AML-193 (cell line): ENCODE results near the gene CTAGE1.
"Not testable (repeated sequence)": the region's sequence is repeated elsewhere in the genome, so short reads cannot be mapped to it uniquely, and the experiment has no call there.

ENCODE experiments used
- DNase-seq, 2 experiments: peaks; one replicate each; lab custom pipeline; 2025; lab: John Stamatoyannopoulos, UW

CTAGE1 gene

DNA sequence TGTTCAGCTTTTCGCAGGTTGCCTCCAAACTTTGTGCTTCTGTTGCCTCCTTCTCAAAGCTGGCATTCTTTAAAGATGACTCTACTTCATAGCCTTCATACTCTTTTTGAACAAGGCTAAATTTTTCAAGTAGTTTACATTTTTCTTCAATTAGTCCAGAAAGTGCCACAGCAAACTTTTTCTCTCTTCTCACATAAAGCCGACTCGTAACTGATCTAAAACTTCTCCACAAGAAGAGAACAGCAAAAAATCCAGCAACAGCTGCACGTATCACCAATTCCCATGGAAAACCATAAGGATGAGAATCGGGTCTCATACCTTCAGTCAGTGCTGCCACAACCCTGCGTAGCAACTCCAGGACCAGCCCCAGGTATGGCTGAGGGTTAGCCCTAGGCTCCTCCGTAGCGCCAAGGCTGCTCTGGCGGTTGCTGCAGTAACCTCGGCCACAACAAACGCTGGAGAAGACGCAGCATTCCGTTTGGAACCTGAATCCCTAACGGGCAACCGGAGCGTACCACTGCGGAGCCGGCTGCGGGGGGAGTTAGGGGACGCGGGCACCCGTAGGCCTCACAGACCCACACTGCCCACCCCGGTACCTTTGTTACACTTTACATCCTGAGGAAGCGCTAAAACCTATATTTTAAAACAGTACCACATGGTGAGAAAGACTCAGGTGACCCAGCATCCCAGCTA, at the start of gene CTAGE1:
Gene CTAGE1 (minus strand): TSS at position 420 of the 693 bp plus-strand sequence. CDS start 104 bp downstream, at position 316.
- DNase-seq, result no peak

DNA sequence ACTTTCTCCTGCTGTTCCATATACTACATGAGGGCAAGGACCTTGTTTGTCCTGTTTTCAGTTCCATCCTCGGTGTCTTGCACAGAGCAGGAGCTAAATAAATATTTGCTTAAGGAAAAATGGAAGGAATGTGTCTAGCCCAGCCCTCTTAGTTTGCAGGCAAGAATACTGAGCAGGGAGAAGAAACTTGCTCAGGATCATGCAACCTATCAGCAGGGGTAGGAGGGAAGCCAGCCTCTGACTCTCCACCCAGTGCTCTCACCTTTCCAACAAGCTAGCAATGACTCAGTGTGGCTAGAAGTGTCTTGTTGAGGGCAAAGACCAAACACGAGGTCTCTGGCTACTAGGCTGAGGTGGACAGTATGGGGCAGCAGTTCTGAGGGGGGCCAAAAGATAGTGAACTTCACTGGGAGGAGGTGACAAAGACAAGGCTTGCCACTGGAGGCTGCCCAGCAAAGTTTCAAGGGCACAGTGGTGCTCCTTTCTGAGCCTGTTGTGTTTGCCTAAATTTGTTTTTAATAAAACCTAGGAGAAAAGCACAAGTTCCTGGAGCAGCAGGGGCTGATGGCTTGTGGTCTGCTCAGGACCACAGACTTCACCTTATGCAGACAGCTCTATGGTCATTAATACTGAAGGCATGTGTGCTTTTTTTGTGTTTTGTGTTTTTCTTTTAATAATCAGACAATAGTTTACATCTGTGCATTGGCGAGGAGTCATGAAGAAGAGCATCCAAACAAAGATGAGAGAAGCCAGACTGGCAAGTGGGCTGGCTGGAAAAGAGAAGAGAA, 49.1 kb upstream of the CTAGE1 start:
- DNase-seq, result no peak

GRCh38 chr18:22465859-22466457, 48.2 kb upstream of the CTAGE1 start:
- no peak for DNase-seq

DNA sequence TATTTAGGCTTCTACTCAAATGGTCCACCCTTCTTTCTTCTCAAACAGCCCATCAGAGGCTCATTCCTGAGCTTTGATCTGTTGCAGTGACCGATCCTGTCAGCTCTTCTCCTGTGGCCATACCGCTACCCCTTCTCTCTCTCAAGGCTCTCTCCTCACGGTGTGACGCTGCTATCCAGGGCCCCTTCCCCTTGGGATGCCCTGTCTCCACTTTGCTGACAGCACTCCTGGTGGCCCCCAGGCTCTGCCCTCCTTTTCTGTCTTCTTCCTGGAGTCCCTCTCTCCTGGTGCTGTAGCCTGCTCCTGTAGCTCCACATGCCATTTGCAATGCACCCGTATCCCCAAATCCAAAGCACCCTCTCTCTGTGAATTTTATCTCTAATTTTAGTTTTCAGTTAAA, 45.4 kb upstream of the CTAGE1 start:
- no peak for DNase-seq

DNA sequence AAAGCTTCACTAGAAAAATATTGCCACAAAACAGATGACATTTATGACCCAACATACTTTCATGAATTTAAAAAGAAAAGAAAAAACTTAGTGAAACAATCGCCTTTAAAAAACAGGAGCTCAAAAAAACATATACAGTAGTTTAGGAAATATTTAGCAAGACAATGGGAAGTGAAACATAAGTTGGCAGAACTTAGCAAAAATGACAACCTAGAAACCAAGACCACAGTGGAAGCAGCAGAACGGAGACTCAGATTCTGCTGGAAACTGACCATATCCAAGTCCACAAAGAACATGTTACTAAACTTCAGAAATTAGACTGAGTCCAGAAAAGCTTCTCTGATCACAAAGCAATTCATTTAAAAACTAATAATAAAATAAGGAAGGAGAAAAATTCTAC, 41.8 kb upstream of the CTAGE1 start:
- no peak for DNase-seq

DNA sequence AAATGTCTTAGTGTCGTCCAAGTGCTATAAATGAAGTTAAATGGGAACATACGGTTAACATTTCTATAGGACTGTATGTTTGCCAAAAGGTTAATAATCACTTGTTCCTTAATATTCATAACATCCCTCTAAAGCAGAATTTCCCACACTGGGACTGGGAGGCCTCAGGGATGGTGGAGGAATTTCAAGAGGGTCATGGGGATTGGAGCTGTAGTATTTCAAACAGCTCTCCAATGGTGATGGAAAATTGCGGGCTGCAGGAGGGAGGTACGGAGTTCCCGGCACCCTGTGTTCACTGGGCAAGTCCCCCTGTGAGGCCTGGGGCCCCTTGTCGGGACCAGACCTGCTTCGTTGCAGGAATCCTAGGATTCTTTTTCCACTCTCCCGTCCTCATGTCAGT, 39.8 kb upstream of the CTAGE1 start:
- DNase-seq, result no peak

GRCh38 chr18:22456547-22456946, 38.8 kb upstream of the CTAGE1 start:
- no peak for DNase-seq

DNA sequence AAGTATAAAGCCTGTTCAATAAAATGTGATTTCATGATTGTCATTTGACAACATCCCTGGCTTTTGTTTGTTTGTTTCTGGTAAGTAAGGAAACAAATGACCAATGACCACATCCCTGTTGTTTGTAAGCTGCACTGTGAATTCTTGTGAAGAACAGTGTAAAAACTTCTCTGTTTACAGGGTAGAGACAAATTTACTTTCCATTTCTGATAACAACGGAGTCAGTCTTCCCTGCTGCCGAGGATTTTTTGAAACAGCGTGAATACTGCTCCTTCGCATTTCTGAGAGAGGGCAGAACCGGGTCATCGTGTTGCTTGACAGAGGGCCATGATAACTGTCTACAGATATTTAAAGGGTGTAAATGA, 38.4 kb upstream of the CTAGE1 start:
- DNase-seq, result no peak

DNA sequence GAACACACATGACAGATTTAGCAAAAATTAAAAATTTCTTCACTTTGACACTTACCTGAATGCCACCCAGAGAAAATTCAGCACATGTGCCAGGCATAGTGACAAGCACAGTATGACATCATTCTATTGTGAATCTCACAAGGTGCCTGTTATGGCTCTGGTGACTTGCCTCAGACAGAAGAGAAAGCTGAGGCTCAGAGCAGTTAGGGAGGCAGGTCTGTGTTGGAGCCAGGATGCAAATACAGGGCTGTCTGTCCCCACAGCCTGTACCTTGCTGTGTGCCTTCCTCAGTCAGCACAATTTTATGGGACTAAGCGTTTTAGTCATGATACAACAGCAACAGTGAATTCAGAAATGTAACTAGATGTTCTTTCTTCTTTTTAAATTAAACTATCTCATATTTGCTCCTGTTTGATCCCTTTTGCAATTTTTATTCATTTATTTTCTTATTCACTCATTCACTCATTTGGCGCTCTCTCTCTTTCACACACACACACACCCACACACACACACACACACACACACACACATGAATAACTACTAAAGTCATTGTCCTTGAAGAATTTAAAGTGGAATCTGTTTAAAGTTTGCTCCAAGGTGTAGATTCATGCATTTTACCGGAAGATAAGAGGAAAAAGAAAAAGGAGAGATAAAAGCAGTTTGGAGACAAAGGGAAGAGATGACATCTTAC, 37.9 kb upstream of the CTAGE1 start:
- DNase-seq, result no peak

DNA sequence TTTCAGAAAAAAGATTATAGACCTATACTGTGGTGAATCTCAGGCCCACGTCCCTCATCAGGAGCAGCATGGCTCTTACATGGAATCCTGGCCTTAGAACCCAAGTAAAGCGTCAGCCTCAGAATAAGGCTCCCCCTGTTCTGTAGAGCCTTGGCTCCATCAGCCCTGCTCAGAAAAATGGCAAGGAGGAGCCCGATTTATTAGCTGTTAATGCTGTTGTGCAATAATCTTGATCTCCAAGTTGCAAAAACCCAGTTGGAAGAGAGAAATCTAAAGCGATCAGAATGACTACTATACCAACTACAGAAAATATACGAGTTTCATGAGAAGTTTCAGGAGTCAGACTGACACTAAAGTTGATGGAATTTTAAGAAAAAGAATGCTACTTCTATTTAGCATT, 35.6 kb upstream of the CTAGE1 start:
- no peak for DNase-seq

DNA sequence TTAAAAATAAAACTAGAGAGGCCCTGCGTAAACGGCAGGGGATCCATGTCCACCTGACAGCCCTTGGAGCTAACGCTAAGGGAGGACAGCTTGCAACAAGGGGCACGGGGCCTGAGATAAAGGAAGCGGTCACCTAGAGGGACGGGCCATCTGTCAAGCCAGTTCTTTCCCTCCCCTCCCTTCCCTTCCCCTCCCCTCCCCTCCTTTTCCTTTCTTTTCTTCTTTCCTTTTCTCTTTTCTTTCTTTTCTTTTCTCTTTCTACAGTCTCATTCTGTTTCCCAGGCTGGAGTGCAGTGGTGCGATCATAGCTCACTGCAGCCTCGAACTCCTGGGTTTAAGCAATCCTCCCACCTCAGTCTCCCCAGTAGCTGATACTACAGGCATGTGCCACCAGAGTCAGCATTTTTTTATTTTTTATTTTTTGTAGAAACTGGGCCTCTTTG, 34.5 kb upstream of the CTAGE1 start:
- DNase-seq, result no peak

DNA sequence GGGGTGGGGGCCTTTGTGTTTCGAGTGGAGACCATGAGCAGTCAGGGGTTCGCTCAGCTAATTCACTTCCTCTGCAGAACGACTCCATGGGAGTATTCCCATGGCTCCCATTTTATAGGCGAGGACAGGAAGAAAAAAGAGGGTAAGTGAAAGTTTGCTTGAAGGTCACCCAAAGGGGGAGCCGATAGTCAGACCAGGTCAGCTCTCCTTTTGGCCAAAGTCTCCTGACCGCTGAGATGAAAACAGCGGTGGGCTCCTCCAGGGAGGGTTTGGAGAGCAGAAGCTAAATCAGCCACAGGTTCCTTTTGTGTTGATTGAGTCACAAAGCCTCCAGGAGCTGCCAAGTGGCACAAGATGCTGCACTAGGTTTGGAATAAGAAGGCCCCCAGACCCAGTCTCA, 34.1 kb upstream of the CTAGE1 start:
- no peak for DNase-seq

DNA sequence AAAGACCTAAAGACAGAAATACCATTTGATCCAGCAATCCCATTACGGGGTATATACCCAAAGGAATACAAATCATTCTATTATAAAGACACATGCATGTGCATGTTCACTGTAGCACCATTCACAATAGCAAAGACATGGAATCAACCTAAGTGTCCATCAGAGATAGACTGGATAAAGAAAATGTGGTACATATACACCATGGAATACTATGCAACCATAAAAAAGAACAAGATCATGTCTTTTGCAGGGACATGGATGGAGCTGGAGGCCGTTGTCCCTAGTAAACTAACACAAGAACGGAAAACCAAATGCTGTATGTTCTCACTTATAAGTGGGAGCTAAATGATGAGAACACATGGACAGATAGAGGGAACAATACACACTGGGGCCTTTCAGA, 33.1 kb upstream of the CTAGE1 start:
- DNase-seq, result not testable (repeated sequence)

DNA sequence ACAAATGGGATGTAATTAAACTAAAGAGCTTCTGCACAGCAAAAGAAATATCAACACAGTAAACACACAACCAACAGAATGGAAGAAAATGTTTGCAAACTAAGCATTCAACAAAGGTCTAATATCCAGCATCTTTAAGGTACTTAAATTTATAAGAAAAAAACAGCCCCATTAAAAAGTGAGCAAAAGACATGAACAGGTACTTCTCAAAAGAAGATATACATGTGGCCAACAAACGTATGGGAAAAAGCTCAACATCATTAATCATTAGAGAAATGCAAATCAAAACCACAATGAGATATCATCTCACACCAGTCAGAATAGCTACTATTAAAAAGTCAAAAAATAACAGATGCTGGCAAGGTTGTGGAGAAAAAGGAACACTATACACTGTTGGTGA, 32.6 kb upstream of the CTAGE1 start:
- DNase-seq, result not testable (repeated sequence)

GRCh38 chr18:22449753-22450152, 32.0 kb upstream of the CTAGE1 start:
- DNase-seq, result not testable (repeated sequence)

- no peak for DNase-seq
Measured at GRCh38 chr18:22448238-22448637, 30.5 kb upstream of the CTAGE1 start.

- DNase-seq, result no peak
Measured at GRCh38 chr18:22447792-22448191, 30.1 kb upstream of the CTAGE1 start.

DNA sequence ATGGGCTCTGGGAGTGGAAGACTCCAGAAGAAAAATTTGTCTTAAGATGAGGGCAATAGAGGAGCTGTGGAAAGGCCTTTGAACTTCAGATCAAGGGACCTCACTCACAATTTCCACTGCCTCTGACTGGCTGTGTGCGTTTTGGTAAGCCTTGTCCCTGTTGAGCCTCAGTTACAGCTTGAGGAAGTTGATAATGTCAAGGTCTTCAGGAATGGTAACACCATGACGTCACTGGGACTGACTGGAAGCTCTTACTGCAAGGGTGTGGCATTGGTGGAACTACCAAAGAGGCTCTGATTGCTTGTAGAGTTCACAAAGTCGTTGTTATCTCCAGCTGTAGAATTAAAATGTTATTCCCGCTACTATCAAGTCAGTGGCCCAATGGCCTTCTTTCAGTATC, 29.2 kb upstream of the CTAGE1 start:
- no peak for DNase-seq

GRCh38 chr18:22446325-22446724, 28.6 kb upstream of the CTAGE1 start:
- no peak for DNase-seq

GRCh38 chr18:22441638-22442037, 23.9 kb upstream of the CTAGE1 start:
- no peak for DNase-seq

- no peak for DNase-seq
Measured at GRCh38 chr18:22439447-22439846, 21.7 kb upstream of the CTAGE1 start.

- DNase-seq, result no peak
Measured at GRCh38 chr18:22436136-22436535, 18.4 kb upstream of the CTAGE1 start.
